Thoracic aorta (tissue), 2 donors: ENCODE results near the gene PLOD1. TPM values are rescaled to one million over a fixed set of nuclear protein-coding genes. Genes with fewer than 3 reads are reported as not detected.
A peak's percentile ranks its signal among the peaks of the same experiment; 100 is the strongest.

Experiments
- ATAC-seq: fragments of 150-250 bp; one replicate; pipeline ENCODE4 v1.8.0; 2017; ENCODE audit warnings: low read depth; ENCODE audit not compliant: insufficient number of reproducible peaks, low FRiP score
- DNase-seq: peaks from one replicate; pipeline ENCODE4 v3.0.0-alpha.2; 2020; ENCODE audit warnings: low spot score
- H3K27ac ChIP-seq, 2 donors: fragments of 200-600 bp; sonication (generic); 1 replicate in 1 of 2; 2 replicates in 1 of 2; pipeline ENCODE4 v1.5.1; 2016; ENCODE audit warnings: mild to moderate bottlenecking in 2 of 2, moderate library complexity in 2 of 2
- H3K27me3 ChIP-seq: fragments of 200-600 bp; sonication (generic); replicated peaks from 2 replicates; pipeline ENCODE4 v1.6.0; 2016; ENCODE audit warnings: mild to moderate bottlenecking; ENCODE audit not compliant: insufficient read depth
- H3K36me3 ChIP-seq: fragments of 200-600 bp; sonication (generic); one replicate; pipeline ENCODE4 v1.5.1; 2016
- H3K4me1 ChIP-seq, 2 donors: fragments of 200-600 bp; sonication (generic); 1 replicate in 1 of 2; 2 replicates in 1 of 2; pipeline versions ENCODE4 v1.5.1 to v1.6.0; 2016; ENCODE audit warnings: low read depth in 2 of 2, mild to moderate bottlenecking in 1 of 2; ENCODE audit not compliant: control insufficient read depth in 1 of 2
- H3K4me3 ChIP-seq: fragments of 200-600 bp; sonication (generic); 2 replicates; pipeline ENCODE4 v1.5.1; 2016; ENCODE audit warnings: mild to moderate bottlenecking
- H3K9me3 ChIP-seq: fragments of 200-600 bp; sonication (generic); 2 replicates; pipeline ENCODE4 v1.5.1; 2016
- total RNA-seq, 2 donors: library from RNA; depleted of rRNA; stranded (reverse); fragments of >200 nt; gene quantifications; one replicate each; pipeline versions ENCODE4 v1.1.0 to v1.2.3, GENCODE V29; 2016
- TF ChIP-seq, protein P1 (sequence below): fragments of 200-600 bp; sonication (generic); IDR thresholded peaks from one replicate; pipeline ENCODE4 v1.5.1; 2019; ENCODE audit warnings: antibody characterized with exemption

PLOD1 gene
- total RNA-seq, 2 donors from 2014 or later = 71.3 to 123 TPM

GRCh38 chr1:11985851-11986250 is 51.3 kb downstream of the PLOD1 start:
- Histone ChIP-seq H3K4me3 (no peak overlapping the region), H3K4me1 (peaks cover 3 to 12% of the 10 kb centered on the region in 2 donors), H3K9me3 (no peaks in the 10 kb centered on the region), H3K36me3 (peaks cover 43% of the 10 kb centered on the region), H3K27ac (peak overlapping the region in 1 of 2 donors; percentile 26), H3K27me3 (no peaks in the 10 kb centered on the region)
- DNase-seq (no peak), ATAC-seq (no peak)
- TF ChIP-seq, protein P1, sequence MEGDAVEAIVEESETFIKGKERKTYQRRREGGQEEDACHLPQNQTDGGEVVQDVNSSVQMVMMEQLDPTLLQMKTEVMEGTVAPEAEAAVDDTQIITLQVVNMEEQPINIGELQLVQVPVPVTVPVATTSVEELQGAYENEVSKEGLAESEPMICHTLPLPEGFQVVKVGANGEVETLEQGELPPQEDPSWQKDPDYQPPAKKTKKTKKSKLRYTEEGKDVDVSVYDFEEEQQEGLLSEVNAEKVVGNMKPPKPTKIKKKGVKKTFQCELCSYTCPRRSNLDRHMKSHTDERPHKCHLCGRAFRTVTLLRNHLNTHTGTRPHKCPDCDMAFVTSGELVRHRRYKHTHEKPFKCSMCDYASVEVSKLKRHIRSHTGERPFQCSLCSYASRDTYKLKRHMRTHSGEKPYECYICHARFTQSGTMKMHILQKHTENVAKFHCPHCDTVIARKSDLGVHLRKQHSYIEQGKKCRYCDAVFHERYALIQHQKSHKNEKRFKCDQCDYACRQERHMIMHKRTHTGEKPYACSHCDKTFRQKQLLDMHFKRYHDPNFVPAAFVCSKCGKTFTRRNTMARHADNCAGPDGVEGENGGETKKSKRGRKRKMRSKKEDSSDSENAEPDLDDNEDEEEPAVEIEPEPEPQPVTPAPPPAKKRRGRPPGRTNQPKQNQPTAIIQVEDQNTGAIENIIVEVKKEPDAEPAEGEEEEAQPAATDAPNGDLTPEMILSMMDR = no peak

GRCh38 chr1:11989669-11990068 is 55.2 kb downstream of the PLOD1 start:
- ATAC-seq (no peak), DNase-seq (no peak)
- no peaks in the 10 kb centered on the region for H3K9me3 ChIP-seq
- TF ChIP-seq, protein P1 = no peak
- no peaks in the 10 kb centered on the region for H3K4me1 ChIP-seq
- H3K36me3 ChIP-seq = peaks cover 43% of the 10 kb centered on the region
- H3K4me3 ChIP-seq = no peak overlapping the region
- H3K27me3 ChIP-seq = no peaks in the 10 kb centered on the region
- no peak overlapping the region for H3K27ac ChIP-seq

GRCh38 chr1:11990303-11991032 is 56.0 kb downstream of the PLOD1 start:
- Histone ChIP-seq H3K4me3 (no peak overlapping the region), H3K4me1 (no peaks in the 10 kb centered on the region), H3K36me3 (peaks cover 45% of the 10 kb centered on the region), H3K27me3 (no peaks in the 10 kb centered on the region), H3K9me3 (no peaks in the 10 kb centered on the region), H3K27ac (no peak overlapping the region)
- no peak for DNase-seq
- TF ChIP-seq, protein P1 = no peak
- no peak for ATAC-seq

DNA sequence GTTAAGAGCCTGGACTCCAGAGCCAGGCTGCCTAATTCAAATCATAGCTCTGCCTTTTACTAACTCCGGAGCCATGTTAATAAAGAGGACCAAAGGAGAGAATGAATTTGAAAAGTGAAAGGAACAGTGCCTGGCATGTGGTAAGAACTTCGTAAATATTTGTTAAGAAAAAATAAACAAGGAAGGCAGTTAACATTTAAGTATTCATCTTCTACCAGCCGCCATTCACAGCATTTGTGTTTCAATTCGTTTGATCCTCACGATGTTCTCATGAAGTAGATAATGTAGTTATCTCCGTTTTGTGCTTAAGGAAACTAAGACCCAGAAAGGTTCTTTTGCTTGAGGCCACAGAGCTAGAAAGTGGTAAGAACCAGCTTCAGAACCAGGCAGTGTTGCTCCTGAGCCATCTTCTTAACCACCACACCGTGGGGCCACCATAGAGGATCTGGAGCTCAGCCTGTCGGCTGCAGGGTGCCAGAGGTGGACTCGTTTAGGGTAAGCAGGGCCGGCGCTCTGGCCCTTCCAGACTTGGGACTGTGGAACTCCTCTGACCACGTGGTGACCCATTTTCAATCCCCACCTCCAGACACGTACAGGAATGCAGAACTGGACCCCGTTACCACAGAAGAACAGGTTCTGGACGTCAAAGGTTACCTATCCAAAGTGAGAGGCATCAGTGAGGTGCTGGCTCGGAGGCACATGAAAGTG is 57.6 kb downstream of the PLOD1 start:
- H3K27me3 ChIP-seq = no peaks in the 10 kb centered on the region
- no peaks in the 10 kb centered on the region for H3K9me3 ChIP-seq
- H3K27ac ChIP-seq = no peak overlapping the region
- TF ChIP-seq, protein P1 = no peak
- DNase-seq (no peak), ATAC-seq (no peak)
- peaks cover 53% of the 10 kb centered on the region for H3K36me3 ChIP-seq
- H3K4me3 ChIP-seq = no peak overlapping the region
- no peaks in the 10 kb centered on the region for H3K4me1 ChIP-seq

- Histone ChIP-seq H3K4me3 (no peak overlapping the region), H3K4me1 (no peaks in the 10 kb centered on the region), H3K9me3 (no peaks in the 10 kb centered on the region), H3K27ac (no peak overlapping the region), H3K36me3 (peaks cover 75% of the 10 kb centered on the region), H3K27me3 (no peaks in the 10 kb centered on the region)
- ATAC-seq (no peak), DNase-seq (no peak)
- TF ChIP-seq, protein P1 = no peak
Measured at GRCh38 chr1:11997081-11997850, 62.7 kb downstream of the PLOD1 start.
